ENCODE measurements around the gene IRGC. TPM values are rescaled to one million over a fixed set of nuclear protein-coding genes. Genes with fewer than 3 reads are reported as not detected.
A peak's percentile ranks its signal among the peaks of the same experiment; 100 is the strongest.
"Not testable (repeated sequence)": the region's sequence is repeated elsewhere in the genome, so short reads cannot be mapped to it uniquely, and the experiment has no call there.

IRGC gene, protein sequence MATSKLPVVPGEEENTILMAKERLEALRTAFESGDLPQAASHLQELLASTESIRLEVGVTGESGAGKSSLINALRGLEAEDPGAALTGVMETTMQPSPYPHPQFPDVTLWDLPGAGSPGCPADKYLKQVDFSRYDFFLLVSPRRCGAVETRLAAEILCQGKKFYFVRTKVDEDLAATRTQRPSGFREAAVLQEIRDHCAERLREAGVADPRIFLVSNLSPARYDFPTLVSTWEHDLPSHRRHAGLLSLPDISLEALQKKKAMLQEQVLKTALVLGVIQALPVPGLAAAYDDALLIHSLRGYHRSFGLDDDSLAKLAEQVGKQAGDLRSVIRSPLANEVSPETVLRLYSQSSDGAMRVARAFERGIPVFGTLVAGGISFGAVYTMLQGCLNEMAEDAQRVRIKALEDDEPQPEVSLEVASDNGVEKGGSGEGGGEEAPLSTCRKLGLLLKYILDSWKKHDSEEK
- not detected in 2 replicates for total RNA-seq

DNA sequence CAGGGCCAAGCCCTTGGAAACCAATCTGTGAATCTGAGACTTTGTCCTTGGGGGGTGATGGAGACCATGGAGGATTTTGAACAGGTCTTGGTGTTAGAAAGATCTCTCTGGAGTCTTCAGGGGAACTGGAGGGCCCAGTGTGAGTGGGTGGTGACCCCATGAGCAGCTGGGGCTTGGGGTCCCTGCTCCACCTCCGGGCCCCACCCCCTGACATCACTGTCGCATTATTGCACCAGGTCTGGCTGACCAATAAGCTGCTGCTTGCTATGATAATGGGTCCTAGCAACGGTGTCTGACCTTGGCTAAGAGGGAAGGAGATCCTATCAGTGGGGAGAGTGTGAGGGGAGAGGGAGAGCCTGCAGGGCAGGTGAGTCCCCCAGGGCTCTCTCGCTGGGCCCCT is at the start of gene IRGC:
Gene IRGC, plus strand, starts transcription at position 301 of the 400 bp plus-strand sequence. CDS start 2,483 bp downstream, outside the sequence.
- DNase-seq (ENCODE audit: low read depth in 2 of 2), result no peak

DNA sequence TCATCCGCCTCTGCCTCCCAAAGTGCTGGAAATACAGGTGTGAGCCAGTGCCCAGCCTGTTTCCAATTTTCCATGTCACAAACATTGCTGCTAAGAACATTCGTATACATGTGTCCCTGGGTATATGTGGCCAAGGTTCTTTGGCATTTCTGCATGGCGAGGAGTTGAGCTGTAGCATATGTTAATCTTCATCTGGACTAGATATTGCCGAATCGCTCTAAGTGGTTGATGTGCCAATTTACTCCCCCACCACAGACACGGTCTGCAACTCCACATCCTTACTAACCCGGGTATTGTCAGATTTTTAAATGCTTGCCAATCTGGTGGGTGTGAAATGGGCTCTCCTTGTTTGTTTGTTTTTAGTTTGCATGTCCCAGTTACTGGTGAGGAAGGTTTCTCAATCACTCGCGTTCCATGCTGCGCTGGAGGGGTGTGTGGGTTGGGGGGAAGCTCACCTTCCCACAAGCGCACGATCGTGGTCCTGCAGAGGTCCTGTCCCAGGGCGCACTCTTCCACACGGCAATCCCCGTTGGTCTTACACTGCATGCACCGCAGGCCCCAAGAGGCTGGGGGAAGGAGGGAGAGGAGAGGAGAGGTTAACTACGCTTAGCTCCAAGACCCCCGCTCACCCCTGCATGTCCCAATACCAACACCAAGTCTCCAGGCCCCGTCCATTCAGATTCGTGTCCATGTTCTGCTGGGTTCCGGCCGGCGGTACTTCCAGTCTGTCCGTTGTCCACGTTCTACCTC is 48.6 kb upstream of the IRGC start:
- DNase-seq (ENCODE audit: low read depth in 2 of 2), result no peak

DNA sequence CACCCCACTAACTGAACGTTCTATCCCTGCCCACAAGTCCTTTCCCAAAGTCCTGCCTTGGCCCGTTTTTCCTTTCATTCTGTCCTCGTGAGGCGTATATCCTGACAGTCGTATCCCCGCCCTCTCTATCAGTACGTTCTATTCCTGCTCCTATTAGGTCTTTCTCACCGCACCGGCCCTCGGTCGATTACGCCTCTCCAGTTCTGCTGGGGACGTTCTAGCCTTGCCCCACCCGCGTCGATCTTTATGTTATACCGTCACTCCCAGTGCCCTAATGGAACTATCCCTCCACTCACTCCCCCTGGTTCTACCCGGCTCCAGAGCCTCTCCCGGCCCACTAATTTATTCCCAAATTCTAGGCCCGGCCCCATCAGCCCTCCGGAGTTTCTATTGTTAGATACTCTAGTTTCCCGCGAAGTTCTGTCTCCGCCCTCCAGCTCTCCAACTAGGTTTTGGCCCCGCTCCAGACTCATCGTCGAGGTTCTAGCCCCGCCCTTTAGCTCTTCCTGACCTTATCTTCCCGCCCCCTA is 47.9 kb upstream of the IRGC start:
- DNase-seq (ENCODE audit: low read depth in 2 of 2), result peak in 1 of 2 donors; percentile 62

DNA sequence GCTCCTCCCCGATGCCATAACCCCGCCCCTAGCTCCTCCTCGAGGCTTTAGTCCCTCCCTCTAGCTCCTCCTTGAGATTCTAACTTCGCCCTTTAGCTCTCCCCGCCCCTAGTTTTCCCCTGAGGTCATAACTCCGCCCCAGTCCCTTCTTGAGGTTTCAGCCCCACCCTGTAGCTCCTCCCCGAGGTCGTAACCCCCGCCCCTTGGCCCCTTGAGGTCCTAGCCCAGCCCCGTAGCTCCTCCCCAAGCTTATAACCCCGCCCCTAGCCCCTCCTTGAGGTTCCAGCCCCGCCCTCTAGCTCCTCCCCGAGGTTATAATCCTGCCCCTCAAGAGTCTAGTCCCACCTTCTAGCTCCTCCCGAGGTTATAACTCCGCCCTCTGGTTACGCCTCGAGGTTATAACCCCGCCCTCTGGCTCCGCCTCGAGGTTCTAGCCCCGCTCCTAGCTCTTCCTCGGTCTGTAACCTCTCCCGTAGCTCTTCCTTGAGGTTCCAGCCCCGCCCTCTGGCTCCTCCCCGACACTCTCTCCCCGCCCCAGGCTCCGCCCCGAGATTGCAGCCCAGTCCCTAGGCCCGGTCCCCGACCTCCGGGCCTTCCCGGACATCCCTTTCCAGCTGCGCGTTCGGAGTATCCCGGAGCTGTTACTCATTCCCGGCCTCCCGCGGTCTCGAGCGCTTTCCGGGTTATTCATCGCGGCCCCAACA is 47.3 kb upstream of the IRGC start:
- DNase-seq (ENCODE audit: low read depth in 2 of 2), result peak; percentile 99

DNA sequence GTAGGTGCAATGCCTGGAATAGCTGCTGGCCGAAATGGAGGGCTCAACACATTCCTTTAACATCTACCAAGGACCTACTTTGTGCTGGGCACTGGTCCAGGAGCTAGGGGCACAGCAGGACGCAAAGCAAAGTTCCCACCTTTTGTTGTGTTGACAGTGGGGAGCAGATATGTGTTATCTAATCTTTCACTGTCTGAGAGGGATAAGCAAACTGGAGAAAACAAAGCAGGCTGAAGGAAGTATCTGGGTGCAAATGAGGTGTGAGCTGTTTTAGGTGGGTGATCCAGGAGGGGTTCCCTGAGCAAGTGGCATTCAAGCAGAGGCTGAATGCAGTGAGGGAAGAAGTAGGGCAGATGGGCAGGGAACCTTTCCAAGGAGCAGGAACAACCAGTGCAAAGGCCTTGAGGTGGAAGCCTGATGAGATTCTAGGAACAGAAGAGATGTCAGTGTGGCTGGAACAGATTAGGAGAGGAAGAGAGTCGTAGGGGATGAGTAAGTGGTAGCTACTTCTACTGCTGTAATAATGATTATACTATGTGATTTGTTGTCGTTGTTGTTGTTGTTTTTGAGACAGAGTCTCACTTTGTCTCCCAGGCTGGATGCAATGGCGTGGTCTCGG is 43.7 kb upstream of the IRGC start:
- DNase-seq (ENCODE audit: low read depth in 2 of 2), result no peak

DNA sequence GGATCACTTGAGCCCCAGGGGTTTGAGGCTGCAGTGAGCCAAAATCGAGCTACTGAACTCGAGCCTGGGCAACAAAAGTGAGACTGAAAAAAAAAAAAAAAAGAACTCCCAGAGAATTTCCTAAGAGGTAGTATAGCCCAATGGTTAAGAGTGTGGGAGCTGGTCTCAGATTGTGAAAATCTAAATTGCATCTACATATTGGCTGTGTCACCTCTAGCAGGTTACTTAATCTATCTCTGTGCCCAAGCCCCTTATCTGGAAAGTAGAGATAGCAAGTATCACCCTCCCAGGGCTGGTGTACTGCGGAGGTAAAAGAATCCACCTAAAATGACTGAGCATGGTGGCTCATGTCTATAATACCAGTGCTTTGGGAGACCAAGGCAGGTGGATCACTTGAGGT is 42.2 kb upstream of the IRGC start:
- no peak for DNase-seq (ENCODE audit: low read depth in 2 of 2)

DNA sequence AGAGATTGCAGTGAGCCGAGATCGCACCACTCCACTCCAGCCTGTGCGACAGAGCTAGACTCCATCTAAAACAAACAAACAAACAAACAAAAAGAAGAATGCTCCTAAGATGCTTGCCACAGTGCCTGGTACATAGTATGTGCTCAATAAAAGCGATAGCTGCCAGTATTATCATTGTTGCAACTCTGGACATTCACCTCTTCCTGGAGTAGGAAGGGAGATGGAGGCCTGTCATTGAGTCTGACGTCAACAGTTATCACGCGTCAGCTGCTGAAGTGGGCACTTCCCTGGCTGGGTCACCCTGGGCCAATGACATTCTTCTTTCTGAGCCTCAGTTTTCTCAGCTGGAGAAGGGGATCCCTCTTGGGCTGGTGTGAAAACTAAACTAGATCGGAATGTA is 41.7 kb upstream of the IRGC start:
- no peak for DNase-seq (ENCODE audit: low read depth in 2 of 2)

DNA sequence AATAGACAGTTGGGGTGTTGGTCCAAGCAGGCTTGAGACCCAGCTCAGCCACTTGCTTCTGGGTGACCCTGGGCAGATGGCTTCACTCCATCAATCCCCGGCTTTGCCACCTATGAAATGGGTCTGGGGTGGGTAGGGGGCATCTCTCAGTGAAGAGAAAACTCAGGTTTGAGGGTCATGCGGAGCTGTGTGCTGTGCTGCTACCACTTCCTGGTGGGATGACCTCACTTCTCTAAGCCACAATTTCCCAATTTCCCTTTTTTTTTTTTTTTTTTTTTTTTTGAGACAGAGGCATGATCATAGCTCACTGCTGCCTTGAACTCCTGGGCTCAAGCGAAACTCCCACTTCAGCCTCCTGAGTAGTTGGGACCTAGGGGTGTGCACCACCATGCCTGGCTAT is 41.3 kb upstream of the IRGC start:
- peak in 1 of 2 donors; percentile 19 for DNase-seq (ENCODE audit: low read depth in 2 of 2)

DNA sequence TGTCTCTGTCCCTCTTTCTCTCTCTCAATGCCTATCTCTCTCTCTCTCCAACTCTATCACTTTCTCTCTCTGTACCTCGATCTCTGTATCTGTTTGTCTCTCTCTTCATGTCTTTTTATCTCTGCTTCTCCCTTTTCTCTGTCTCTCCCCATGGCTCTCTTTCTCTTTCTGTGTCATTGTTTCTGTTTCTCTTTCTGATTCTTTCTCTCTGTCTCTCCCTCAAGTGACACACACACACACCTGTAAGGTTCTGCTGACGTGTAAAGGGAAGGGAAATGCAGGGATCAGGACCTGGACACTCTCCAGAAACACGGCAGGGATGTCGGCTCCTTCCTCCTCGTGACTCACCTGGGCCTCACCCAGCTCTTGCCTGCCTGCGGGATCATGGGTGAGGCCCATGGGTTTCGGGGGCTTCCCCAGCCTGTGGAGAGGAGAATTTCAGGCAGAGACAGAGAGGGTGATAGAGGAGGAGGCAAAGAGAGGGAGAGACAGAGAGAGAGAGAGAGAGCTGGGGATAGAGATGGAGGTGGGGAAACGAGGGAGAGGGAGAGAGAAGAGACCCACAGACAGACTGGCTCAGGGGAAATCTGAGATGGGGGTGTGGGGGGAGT is 40.5 kb upstream of the IRGC start:
- peak in 1 of 2 donors; percentile 48 for DNase-seq (ENCODE audit: low read depth in 2 of 2)

DNA sequence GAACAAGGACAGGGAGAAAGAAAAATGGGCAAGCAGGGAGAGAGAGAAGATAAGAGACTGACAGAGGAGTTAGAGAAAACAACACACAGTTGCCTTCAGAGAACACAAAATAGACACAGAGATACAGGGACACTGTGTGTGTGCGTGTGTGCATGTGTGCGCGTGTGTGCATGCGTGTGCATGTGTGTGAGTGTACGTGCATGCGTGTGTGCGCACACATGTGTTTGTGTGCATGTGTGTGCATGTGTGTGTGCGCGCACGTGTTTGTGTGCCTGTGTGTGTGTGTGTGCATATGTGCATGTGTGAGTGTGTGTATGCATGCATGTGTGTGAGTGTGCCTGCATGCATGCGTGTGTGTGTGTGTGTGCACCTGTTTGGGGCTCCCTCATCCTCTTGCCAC is 40.0 kb upstream of the IRGC start:
- DNase-seq (ENCODE audit: low read depth in 2 of 2), result no peak

DNA sequence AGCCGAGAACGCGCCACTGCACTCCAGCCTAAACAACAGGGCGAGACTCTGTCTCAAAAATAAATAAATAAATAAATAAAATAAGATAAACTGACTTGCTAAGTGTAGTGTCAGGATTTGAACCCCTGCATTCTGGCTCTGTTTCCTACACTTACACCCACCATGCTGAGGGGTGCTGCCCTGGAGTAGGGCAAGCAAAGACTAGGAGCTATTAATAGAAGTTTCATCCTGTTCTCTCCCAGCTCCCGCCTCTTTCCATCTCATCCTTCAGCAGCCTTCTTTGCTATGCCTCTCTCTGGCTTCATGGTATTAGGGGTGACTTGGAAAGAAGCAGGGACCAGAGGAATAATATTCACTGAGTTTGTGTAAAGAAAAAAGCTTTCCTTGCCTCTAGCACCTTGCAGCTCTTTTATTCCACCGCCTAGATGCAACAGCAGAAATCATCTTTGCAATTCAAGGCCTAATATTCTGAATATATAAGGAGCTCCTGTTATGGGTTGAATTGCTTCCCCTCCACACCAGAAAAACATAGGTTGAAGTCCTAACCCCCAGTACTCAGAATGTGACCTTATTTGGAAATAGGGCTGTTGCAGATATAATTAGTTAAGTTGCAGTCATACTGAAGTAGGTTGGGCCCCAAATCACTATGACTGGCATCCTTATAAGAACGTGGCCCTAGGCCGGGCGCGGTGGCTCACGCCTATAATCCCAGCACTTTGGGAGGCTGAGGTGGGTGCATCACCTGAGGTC is 37.2 kb upstream of the IRGC start:
- no peak for DNase-seq (ENCODE audit: low read depth in 2 of 2)

DNA sequence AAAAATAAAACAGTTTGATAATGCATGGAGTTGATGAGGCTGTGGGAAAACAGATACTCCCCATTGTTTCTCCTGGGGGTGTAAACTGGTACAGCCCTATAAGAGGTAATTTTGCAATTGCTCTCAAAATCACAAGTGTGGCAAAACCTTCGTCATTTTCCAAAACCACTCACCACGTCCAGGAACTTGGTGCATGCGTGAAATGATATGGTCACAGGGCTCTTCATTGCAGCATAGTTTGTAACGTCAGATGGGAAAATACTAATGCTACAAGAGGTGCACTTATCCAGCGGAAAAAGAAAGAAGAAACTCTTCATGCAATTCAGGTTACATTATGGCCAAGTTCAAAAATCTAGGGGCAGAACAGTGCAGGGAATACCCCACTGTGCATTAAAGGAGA is 34.1 kb upstream of the IRGC start:
- no peak for DNase-seq (ENCODE audit: low read depth in 2 of 2)

DNA sequence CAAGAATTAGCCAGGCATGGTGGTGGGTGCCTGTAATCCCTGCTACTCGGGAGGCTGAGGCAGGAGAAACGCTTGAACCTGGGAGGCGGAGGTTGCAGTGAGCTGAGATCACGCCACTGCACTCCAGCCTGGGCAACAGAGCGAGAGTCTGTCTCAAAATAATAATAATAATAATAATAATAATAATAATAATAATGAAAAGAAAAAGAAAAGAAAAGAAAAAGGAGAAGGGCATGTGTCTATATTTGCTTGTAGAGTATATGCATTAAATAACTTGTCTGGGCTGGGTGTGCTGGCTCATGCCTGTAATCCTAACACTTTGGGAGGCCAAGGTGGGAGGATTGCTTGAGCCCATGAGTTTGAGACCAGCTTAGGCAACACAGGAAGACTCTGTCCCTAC is 33.6 kb upstream of the IRGC start:
- DNase-seq (ENCODE audit: low read depth in 2 of 2), result not testable (repeated sequence)

DNA sequence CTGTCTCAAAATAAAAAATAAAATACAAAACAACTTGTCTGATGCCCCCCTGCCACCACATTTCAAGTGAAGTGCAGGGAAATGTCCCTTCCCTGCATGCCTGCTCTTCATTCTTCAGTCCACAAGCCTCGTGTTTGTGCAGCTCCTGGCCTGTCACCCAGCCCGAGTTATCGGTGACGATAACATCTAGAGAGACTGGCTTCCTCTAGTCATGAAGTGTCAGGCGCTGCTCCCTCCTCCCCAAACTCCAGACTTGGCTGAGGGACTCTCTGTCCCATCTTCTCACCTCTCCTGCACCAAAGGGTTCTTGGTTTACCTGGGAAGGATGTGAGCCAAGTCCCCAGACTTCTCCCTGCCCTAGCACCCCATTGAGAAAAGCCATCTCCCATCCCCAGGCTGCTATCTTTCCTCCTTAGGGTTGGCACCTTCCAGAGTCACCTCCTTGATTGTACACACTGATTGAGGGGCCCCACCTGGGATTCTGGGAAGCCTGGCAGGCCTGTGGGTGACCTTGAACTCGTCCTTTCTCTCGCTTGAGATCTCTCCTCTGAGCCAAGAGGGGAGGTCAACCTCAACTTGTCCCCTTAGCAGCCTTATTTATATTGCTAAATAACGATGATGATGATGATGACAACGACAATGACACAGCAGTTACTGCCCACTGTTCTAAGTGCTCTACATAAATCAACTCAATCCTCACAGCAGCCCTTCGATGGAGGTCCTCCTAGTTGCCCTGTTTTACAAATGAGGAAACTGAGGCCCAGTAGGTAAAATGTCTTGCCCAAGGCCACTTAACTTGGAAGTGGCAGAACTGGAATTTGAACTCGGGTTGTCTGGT is 32.8 kb upstream of the IRGC start:
- DNase-seq (ENCODE audit: low read depth in 2 of 2), result no peak

DNA sequence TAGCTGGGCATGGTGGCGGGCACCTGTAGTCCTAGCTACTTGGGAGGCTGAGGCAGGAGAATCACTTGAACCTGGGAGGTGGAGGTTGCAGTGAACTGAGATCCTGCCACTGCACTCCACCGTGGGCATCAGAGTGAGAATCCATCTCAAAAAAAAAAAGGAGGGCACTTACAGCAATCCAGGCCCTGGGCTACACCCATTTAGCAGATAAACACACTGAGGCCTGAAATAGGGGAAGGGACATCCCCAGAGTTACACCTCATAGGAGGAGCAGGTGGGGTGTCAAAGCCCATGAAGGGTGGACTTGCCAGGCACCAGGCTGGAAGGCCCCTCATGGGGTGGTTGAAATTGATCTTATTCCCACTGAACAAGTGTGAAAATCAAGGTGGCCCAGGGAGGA is 32.0 kb upstream of the IRGC start:
- DNase-seq (ENCODE audit: low read depth in 2 of 2), result no peak

DNA sequence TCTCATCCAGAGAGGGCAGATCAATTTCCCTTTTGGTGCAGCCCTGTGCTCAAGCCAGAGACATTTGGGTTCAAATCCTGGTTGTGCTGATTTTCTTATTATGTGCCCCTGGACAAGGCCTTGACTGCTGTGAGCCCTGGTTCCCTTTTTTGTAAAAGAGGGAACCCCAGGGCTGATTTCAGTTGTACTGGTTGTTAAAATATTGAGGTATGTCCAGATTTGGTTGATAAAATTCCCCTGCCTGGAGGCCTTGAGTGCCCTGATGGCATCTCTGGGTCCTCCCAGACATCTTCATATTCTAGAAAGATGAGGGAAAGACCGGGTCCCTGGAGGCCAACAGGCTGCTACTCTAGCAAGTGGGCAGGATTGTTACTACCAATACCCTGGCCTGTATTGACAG is 31.6 kb upstream of the IRGC start:
- DNase-seq (ENCODE audit: low read depth in 2 of 2), result no peak

DNA sequence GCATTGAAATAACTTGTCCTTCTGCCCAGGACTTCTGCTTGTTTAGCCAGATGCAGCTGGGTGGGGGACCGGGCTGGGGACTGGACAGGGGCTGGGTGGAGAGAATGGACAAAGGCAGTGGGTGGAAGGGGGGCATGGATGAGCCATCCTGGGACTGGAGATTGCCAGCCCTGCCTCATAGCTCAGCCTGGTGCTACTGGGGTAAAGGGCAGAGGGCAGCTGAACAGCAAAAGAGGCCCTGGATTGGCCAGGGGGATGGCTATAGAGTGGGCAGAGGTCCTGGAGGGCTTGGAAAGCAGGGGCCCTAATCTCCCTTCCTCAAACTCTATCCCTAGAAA is 28.2 kb upstream of the IRGC start:
- DNase-seq (ENCODE audit: low read depth in 2 of 2), result no peak

DNA sequence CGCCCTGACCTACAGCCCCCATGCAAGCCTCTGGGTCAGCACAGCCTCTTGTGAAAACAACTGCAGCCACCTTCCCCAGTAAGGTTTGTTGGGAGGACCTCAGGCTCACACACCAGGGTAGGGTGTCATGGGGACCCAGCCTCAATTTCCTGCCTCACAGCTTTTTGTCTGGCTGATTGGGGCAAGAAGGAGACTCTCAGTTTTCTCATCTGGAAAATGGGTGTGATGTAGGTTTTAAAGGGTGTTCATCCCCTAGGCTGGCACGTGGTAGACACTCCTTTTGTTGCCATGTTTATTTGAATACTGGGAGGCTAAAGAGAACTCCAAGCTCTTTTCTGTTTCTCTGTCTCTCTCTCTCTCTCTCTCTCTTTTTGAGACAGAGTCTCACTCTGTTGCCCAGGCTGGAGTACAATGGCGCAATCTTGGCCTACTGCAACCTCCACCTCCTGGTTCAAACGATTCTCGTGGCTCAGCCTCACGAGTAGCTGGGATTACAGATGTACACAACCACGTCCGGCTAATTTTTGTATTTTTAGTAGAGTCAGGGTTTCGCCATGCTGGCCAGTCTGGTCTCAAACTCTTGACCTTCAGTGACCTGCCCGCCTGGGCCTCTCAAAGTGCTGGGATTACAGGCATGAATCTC is 27.7 kb upstream of the IRGC start:
- DNase-seq (ENCODE audit: low read depth in 2 of 2), result no peak

DNA sequence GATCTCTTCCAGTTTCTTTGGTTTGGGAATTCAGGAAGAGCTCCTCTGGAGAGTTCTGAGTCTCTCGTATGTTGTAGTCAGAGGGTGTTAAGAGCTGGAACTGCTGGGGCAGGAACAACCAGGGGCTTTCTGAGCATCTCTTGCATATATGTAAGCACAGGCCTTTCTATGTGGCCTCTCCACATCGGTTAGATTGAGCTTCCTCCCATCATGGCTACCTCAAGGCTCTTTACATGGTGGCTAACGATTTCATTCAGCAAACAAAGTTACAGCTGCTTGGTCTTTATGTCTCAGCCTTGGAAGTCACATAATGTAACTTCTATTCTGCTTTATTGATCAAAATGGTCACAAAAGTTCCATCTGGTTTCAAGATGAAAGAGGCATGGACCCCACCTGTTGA is 25.4 kb upstream of the IRGC start:
- no peak for DNase-seq (ENCODE audit: low read depth in 2 of 2)
